ENCODE data around the gene CALN1. TPM values are rescaled to one million over a fixed set of nuclear protein-coding genes. Genes with fewer than 3 reads are reported as not detected.

CALN1 gene
- total RNA-seq, 1 donor from 2014 or later, result not detected

GRCh38 chr7:72112530-72112929 lies 299.6 kb downstream of the CALN1 start:
- Histone ChIP-seq H3K27ac (no peak overlapping the region), H3K27me3 (no peaks in the 10 kb centered on the region), H3K36me3 (no peaks in the 10 kb centered on the region), H3K9me3 (peaks cover 7% of the 10 kb centered on the region), H3K4me1 (no peaks in the 10 kb centered on the region), H3K4me3 (no peak overlapping the region)
- TF ChIP-seq CTCF (IDR thresholded peaks at IDR 0.05), result no peak
- no peak for DNase-seq
- intact Hi-C loops (cut with DNase I), result no loop called here
- ATAC-seq, result no peak

GRCh38 chr7:72111086-72111485 lies 301.1 kb downstream of the CALN1 start:
- no peaks in the 10 kb centered on the region for H3K4me1 ChIP-seq
- DNase-seq (no peak), ATAC-seq (no peak)
- intact Hi-C loops (cut with DNase I), result no loop called here
- H3K9me3 ChIP-seq, result peaks cover 7% of the 10 kb centered on the region
- H3K27me3 ChIP-seq, result no peaks in the 10 kb centered on the region
- no peak overlapping the region for H3K27ac ChIP-seq
- H3K36me3 ChIP-seq, result no peaks in the 10 kb centered on the region
- TF ChIP-seq CTCF (IDR thresholded peaks at IDR 0.05), result no peak
- no peak overlapping the region for H3K4me3 ChIP-seq

GRCh38 chr7:72109566-72109965 lies 302.6 kb downstream of the CALN1 start:
- H3K27me3 ChIP-seq, result no peaks in the 10 kb centered on the region
- DNase-seq, result no peak
- no peak overlapping the region for H3K4me3 ChIP-seq
- intact Hi-C loops (cut with DNase I), result no loop called here
- H3K27ac ChIP-seq, result no peak overlapping the region
- no peaks in the 10 kb centered on the region for H3K4me1 ChIP-seq
- H3K36me3 ChIP-seq, result no peaks in the 10 kb centered on the region
- TF ChIP-seq CTCF (IDR thresholded peaks at IDR 0.05), result no peak
- ATAC-seq, result no peak
- H3K9me3 ChIP-seq, result peaks cover 7% of the 10 kb centered on the region

GRCh38 chr7:72106405-72106804 lies 305.7 kb downstream of the CALN1 start:
- H3K27me3 ChIP-seq, result no peaks in the 10 kb centered on the region
- H3K4me3 ChIP-seq, result no peak overlapping the region
- DNase-seq (no peak), ATAC-seq (no peak)
- peaks cover 7% of the 10 kb centered on the region for H3K9me3 ChIP-seq
- TF ChIP-seq CTCF (IDR thresholded peaks at IDR 0.05), result no peak
- no peak overlapping the region for H3K27ac ChIP-seq
- intact Hi-C loops (cut with DNase I), result no loop called here
- no peaks in the 10 kb centered on the region for H3K36me3 ChIP-seq
- no peaks in the 10 kb centered on the region for H3K4me1 ChIP-seq

- no peak for TF ChIP-seq CTCF (IDR thresholded peaks at IDR 0.05)
- H3K9me3 ChIP-seq, result no peaks in the 10 kb centered on the region
- intact Hi-C loops (cut with DNase I), result no loop called here
These were observed 310.7 kb downstream of the CALN1 start for GRCh38 chr7:72101444-72101843.

GRCh38 chr7:72099784-72100183 lies 312.4 kb downstream of the CALN1 start:
- DNase-seq, result no peak
- no peaks in the 10 kb centered on the region for H3K9me3 ChIP-seq
- no peaks in the 10 kb centered on the region for H3K36me3 ChIP-seq
- H3K27ac ChIP-seq, result no peak overlapping the region
- intact Hi-C loops (cut with DNase I), result no loop called here
- no peak for TF ChIP-seq CTCF (IDR thresholded peaks at IDR 0.05)
- no peaks in the 10 kb centered on the region for H3K27me3 ChIP-seq
- H3K4me3 ChIP-seq, result no peak overlapping the region
- no peak for ATAC-seq
- no peaks in the 10 kb centered on the region for H3K4me1 ChIP-seq

More at GRCh38 chr7:72101444-72101843, 310.7 kb downstream of the CALN1 start:
- H3K4me1 ChIP-seq, result no peaks in the 10 kb centered on the region
- H3K27me3 ChIP-seq, result no peaks in the 10 kb centered on the region
- H3K27ac ChIP-seq, result no peak overlapping the region
- H3K4me3 ChIP-seq, result no peak overlapping the region
- no peaks in the 10 kb centered on the region for H3K36me3 ChIP-seq
- ATAC-seq (no peak), DNase-seq (no peak)
